Fibroblast of the conjunctiva (primary cell): ENCODE results near the gene SLC1A5.
A peak's percentile ranks its signal among the peaks of the same experiment; 100 is the strongest.

Experiments
- DNase-seq: peaks from one replicate; pipeline ENCODE4 v3.0.0-alpha.2; 2010; ENCODE audit warnings: low read depth

SLC1A5 gene

GRCh38 chr19:46742926-46743480 is 45.4 kb downstream of the SLC1A5 start:
- no peak for DNase-seq

- DNase-seq, result no peak
Measured at GRCh38 chr19:46741447-46741846, 46.9 kb downstream of the SLC1A5 start.

GRCh38 chr19:46739290-46739771 is 49.1 kb downstream of the SLC1A5 start:
- DNase-seq, result no peak

- DNase-seq, result no peak
Measured at GRCh38 chr19:46737761-46738171, 50.6 kb downstream of the SLC1A5 start.

DNA sequence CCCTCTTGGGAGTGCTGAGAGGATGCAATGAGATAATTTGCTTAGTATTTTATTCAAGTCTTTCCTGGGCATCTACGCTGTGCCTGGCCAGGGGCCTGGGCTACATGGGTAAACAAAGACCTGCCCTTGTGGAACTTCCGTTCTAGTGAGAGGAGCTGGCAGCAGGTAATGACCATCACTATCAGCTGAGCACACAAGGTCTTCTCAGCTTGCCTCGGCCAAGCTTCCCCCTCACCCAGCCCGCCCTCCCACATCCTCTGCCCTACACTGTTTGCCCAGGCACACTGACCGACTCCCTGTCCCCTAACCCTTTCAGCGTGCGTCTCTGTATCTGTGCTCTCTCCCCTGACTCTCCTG is 51.1 kb downstream of the SLC1A5 start:
- no peak for DNase-seq

DNA sequence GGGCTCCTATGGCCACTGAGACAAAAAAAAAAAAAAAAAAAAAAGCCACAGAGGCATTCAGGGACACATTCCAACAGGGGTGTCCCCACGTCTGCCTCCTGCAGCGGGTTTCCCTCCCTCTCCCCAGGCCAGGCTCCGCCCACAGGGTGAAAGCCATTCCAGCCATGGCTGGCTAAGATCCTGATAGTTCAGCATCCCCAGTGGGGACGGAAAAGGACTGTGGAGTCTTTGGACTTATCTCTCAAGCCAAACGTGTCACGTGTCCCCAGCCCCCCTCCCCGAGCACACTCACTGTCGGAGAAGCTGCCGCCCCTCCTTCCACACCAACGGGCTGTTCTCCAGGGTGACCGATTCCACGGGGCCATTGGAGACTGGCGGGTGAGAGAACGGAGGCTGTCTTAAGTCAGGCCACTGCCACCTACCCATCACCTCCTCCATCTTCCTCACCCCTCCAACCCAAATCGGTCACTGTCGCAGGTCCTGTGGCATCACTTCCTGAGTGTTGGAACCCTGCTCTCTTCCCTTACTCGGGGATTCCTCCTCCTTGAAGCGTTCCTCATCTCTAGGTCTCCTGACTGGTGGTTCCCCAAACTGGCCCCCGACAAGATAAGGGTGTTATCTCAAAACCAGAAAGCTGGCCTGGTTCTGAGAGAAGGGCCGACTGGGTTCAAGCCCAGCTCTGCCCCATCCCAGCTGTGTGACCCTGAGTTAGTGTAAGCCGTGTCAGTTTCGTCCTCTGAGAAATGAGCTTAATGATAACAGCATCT is 51.7 kb downstream of the SLC1A5 start:
- DNase-seq, result no peak

DNA sequence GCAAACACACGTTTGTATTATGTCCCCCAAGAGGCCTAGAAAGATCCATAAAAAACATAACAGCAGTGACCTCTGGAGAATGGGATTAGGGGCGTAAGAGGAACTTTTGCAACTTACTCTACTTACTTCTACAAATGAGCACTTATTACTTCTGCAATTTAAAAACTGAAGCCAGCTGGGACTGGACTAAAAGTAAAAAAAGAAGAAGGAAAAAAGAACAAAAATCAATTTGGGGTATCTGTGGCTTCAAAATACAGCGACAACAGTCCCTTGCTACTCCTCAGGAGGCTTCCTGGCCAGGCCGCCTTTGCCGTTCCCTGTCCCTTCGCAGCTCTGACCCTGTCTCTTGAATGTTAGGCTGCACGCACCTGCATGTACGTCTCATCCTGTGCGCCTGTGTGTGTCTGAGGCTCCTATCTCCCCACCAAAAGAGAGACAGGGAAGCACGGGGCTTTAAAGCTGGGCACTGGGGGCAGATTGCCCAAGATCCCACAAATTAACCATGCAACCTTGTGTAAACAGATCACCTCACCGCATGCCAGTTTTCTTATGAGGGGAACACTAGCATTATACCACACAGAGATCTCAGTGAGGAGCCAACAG is 54.6 kb downstream of the SLC1A5 start:
- DNase-seq, result no peak

DNA sequence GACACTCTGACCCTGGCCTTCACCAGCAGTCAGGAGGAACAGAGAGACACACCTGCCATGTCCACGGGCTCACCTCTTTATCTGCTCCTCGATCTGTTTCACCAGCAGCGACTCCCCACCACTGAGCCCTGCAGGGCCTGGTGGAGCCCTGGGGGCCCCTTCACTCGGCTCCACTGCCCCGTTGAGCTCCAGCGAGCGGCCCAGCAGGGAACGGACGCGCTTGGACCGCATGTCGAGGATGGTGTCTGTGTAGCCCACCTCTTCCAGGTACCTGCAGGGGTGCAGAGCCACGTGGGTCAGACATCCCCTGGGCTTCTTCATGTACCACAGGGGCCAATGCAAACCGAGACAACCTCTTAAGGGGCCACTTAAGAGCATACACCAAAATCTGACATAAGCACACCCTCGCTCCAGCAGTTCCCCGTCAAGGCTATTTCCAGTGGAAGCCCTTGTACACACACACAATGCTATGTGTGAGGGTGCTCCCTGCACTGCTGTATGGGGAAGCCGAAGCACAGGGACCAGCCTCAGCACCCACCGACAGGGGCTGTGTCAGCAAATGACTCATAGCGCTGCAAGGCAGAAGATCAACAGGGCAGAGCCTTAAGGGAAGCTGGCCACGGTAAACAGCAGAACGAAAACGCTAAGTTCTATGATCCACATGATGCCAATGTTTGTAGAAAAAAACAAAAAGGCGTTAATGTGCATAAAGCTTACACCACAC is 55.3 kb downstream of the SLC1A5 start:
- no peak for DNase-seq

- no peak for DNase-seq
Measured at GRCh38 chr19:46732172-46732938, 56.0 kb downstream of the SLC1A5 start.

DNA sequence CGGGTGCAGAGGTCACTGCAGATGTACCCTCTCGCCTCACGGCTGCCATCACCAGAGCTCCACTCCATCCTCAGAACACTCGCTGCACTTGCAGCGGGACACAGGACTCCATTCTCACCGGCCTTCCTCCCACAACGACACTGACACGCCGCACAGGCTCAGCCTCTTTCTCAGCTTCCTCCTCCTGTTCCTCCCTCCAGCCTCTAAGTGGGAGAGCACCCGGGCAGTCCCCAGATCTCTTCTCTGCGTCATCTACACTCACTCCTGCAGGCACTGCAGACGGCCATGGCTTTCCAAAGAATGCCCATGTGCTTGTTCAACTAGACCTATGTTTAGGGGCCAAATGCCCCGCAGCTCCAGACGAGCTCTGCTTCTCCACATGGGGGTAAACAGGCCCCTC is 56.8 kb downstream of the SLC1A5 start:
- no peak for DNase-seq

DNA sequence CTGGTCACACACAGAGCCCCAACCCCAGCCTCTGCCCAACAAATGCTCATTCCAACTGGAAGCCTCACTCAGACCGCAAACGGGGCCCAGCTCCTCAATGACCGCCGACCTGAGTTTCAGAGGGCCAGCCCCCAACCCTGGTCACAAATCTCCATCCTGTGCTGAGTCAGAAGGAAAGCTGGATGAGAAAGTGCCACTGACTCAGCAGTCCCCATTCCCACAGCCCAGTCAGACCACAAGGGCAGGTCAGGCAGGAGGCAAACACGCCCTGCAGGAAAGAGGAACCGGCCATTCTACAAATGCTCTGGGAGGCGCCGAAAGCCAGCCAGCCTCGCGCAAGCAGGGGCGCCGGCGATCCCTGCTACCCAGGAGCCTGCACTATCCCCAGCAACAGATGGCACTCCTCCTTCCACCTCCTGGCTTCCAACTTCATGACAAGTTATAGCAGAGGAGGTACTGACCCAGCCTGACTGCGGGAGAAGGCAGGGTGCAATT is 57.3 kb downstream of the SLC1A5 start:
- DNase-seq, result no peak

GRCh38 chr19:46730595-46730994 is 57.8 kb downstream of the SLC1A5 start:
- DNase-seq, result no peak

GRCh38 chr19:46730187-46730586 is 58.2 kb downstream of the SLC1A5 start:
- DNase-seq, result no peak

DNA sequence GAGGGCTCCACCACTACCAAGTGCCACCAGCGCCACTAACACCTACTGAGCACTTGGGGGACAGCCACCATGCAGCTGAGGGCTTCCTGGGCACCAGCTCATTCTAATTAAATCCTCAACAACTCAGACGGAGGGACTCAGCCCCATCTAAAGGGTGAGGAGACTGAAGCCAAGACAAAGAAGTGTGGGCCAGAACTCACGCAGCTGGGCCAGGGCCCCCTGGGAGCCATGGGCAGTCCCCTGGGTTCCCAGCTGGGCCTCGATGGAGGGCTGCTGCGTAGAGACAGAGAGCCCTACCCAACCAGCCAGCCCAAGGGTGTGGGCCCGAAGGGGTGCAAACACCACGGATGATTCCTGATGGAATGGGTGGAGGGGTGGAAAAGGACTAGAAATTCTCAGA is 58.7 kb downstream of the SLC1A5 start:
- DNase-seq, result no peak

DNA sequence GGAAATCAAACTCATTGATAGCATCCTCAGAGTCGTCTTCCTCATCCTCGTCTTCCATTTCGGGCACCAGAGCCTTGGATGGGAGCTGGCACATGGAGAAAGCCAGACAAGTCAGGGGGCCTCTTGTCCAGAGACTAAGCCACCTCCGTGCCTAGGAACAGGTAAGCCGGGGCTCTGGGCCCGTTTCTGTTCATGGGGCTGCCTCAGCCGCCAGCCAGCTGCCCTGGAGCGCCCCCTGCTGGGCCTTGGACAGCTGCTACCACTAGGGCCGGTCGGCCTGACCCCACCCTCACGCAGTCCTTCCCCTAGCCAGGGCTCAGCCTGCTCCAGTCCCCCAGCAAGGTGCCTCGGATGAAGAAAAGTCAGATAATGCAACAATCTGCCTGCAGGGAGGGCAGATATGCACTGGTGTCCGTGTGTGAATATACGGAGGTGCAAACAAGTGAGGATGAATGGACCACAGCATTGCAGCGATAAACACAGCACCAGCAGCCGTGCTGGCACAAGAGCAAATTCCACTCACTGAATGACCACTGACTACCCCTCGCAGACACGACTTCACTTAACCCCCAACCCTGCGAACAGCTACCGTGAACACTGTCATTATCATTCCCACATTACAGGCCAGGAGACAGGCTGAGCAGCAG is 59.6 kb downstream of the SLC1A5 start:
- DNase-seq, result peak; percentile 35

GRCh38 chr19:46728208-46728607 is 60.2 kb downstream of the SLC1A5 start:
- no peak for DNase-seq

DNA sequence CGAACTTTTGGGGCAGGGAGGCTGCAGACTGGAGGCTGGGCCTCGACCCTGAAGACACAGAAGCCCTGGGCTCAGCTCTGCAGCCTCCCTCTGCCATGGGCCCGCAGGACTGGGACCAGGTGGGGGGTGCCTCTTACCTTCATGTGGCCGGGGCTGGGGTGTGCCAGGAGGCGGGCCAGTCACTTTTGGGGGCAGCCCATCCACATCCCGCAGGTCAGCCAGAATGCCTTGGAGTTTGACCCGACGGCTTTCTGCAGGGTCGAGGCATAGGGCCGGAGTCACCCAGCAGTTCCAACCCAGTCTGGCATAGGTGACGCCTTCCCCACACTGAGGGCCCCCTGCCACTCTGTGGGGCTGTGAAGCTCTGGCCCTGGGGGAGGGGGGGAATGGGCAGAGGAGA is 60.6 kb downstream of the SLC1A5 start:
- no peak for DNase-seq

- DNase-seq, result no peak
Measured at GRCh38 chr19:46726971-46727501, 61.4 kb downstream of the SLC1A5 start.

DNA sequence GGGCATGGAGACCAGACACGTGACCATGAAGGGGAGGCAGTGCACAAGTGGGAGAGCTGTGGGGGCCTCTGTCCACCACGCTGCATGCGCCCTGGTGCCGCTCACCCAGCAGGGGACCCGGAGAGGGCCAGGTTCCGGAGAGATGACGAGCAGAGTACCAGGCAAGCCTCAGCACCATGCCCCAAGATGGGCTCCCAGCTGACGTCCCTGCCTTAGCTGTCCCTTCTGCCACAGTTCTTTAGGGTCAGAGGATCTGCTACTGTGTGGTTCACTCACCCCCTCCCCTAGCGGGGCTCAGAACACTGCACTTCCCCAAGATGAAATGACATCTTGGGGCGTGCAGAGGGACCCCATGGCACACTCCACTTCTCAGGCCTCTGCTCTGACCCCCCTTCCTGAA is 61.8 kb downstream of the SLC1A5 start:
- no peak for DNase-seq

DNA sequence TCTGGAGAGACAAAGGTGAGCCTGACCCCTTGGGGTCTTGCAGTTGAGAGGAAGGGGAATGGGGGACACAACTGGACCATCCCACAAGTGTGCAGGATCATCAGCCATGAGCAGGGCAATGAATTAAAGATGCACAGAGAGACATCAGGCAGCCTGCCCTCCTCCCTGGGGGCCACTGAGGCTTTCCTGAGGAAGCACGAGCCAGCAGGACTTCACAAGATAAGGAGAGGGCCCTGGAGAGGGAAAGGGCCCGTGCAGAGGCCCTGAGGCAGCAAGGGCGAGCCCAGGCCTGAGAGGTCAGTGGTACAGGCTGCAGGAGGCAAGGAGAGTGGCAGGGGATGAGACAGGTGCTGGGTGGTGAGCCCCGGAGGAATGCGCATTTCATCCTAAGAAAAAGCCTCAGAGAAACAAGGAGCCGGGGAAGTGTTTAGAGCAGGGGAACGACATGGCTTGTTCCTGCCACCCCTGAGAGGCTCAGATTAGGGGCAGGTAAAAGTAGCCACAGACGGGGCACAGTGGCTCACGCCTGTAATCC is 62.5 kb downstream of the SLC1A5 start:
- DNase-seq, result no peak
